ENCODE data around the gene CORO2B.

The CORO2B gene

GRCh38 chr15:68729789-68730411 is 151.1 kb downstream of the CORO2B start:
- no peak overlapping the region for H3K4me3 ChIP-seq (ENCODE audit: low read depth, low read length)
- DNase-seq (ENCODE audit: low read depth), result no peak
- TF ChIP-seq MAX (IDR thresholded peaks at IDR 0.05; ENCODE audit: low read depth, low read length), result no peak
- TF ChIP-seq CTCF (IDR thresholded peaks at IDR 0.05; ENCODE audit: low read depth, low read length), result no peak
- no peak for TF ChIP-seq MYC (IDR thresholded peaks at IDR 0.05; ENCODE audit: low read depth, low read length)
- TF ChIP-seq POLR2A (IDR thresholded peaks at IDR 0.05; ENCODE audit: extremely low read depth, insufficient read length), result no peak

GRCh38 chr15:68730471-68730919 is 151.7 kb downstream of the CORO2B start:
- TF ChIP-seq CTCF (IDR thresholded peaks at IDR 0.05; ENCODE audit: low read depth, low read length) (peak; percentile 33), POLR2A (IDR thresholded peaks at IDR 0.05; ENCODE audit: extremely low read depth, insufficient read length) (no peak), MAX (IDR thresholded peaks at IDR 0.05; ENCODE audit: low read depth, low read length) (no peak), MYC (IDR thresholded peaks at IDR 0.05; ENCODE audit: low read depth, low read length) (peak; percentile 25; the same call in 1 of the 2 replicates)
- DNase-seq (ENCODE audit: low read depth), result peak; percentile 58
- no peak overlapping the region for H3K4me3 ChIP-seq (ENCODE audit: low read depth, low read length)

- no peak overlapping the region for H3K4me3 ChIP-seq (ENCODE audit: low read depth, low read length)
- no peak for DNase-seq (ENCODE audit: low read depth)
- no peak for TF ChIP-seq MAX (IDR thresholded peaks at IDR 0.05; ENCODE audit: low read depth, low read length)
Observed at GRCh38 chr15:68730976-68731897, 152.4 kb downstream of the CORO2B start.

- no peak overlapping the region for H3K4me3 ChIP-seq (ENCODE audit: low read depth, low read length)
- no peak for TF ChIP-seq POLR2A (IDR thresholded peaks at IDR 0.05; ENCODE audit: extremely low read depth, insufficient read length)
- TF ChIP-seq MAX (IDR thresholded peaks at IDR 0.05; ENCODE audit: low read depth, low read length), result no peak
- no peak for DNase-seq (ENCODE audit: low read depth)
Observed at GRCh38 chr15:68732451-68732850, 153.7 kb downstream of the CORO2B start.

- TF ChIP-seq CTCF (IDR thresholded peaks at IDR 0.05; ENCODE audit: low read depth, low read length) (no peak), MAX (IDR thresholded peaks at IDR 0.05; ENCODE audit: low read depth, low read length) (0 out of 2 replicates have a peak, but pooled peaks have one; percentile 11)
- no peak for DNase-seq (ENCODE audit: low read depth)
Observed at GRCh38 chr15:68733666-68734065, 154.9 kb downstream of the CORO2B start.

GRCh38 chr15:68734352-68734751 is 155.6 kb downstream of the CORO2B start:
- no peak for TF ChIP-seq MAX (IDR thresholded peaks at IDR 0.05; ENCODE audit: low read depth, low read length)
- no peak for TF ChIP-seq MYC (IDR thresholded peaks at IDR 0.05; ENCODE audit: low read depth, low read length)
- TF ChIP-seq CTCF (IDR thresholded peaks at IDR 0.05; ENCODE audit: low read depth, low read length), result no peak
- no peak for TF ChIP-seq POLR2A (IDR thresholded peaks at IDR 0.05; ENCODE audit: extremely low read depth, insufficient read length)
- no peak for DNase-seq (ENCODE audit: low read depth)

More at GRCh38 chr15:68733666-68734065, 154.9 kb downstream of the CORO2B start:
- no peak overlapping the region for H3K4me3 ChIP-seq (ENCODE audit: low read depth, low read length)

More at GRCh38 chr15:68734352-68734751, 155.6 kb downstream of the CORO2B start:
- H3K4me3 ChIP-seq (ENCODE audit: low read depth, low read length), result no peak overlapping the region
